K562 (cell line): Measurements from ENCODE around the gene RFX6. TPM values are rescaled to one million over a fixed set of nuclear protein-coding genes. Genes with fewer than 3 reads are reported as not detected.

ENCODE experiments used
- ATAC-seq: fragments of 200-7000 bp; cut with Tn5 transposase; 3 replicates; pipeline ENCODE4 v1.9.1; 2020; ENCODE audit warnings: moderate library complexity
- BruUV-seq: library from RNA; stranded (reverse); fragments of 400-500 nt; replicated peaks from 2 replicates; lab custom pipeline; 2021; lab: Mats Ljungman, UMichigan
- CTCF ChIA-PET: fragments of 300-600 bp; formaldehyde crosslinking; extraction: SDS; loops from one replicate; lab custom pipeline; 2021; ENCODE audit warnings: low intra/inter-chr PET ratio; lab: Yijun Ruan, JAX
- POLR2A ChIA-PET: fragments of 300-600, 350-650 bp; sonication (Branson Sonifier 250); formaldehyde crosslinking; extraction: SDS; loops from one replicate; lab custom pipeline; 2021; ENCODE audit warnings: antibody characterized with exemption, inconsistent platforms; lab: Yijun Ruan, JAX
- DNase-seq, 4 experiments: peaks; one replicate each; pipeline versions ENCODE4 v3.0.0 to v3.0.0-alpha.2; 2011 to 2018; ENCODE audit warnings: low spot score in 3 of 4, mixed read lengths in 3 of 4; ENCODE audit errors: extremely low read depth in 1 of 4
- FAIRE-seq: peaks from 2 replicates; lab custom pipeline; 2011; peaks lifted over from hg19 to GRCh38; lab: Jason Lieb, UNC
- H2AFZ ChIP-seq: 2 replicates; pipeline ENCODE4 v1.6.0; 2011; ENCODE audit warnings: low read depth, low read length, control low read depth, inconsistent platforms
- H3K27ac ChIP-seq: fragments of 200-600 bp; 3 replicates; pipeline ENCODE4 v1.8.0; 2011; ENCODE audit warnings: low read depth, mild to moderate bottlenecking, control low read depth, inconsistent platforms, low read length, moderate library complexity, mixed read lengths; ENCODE audit errors: extremely low read depth
- H3K27me3 ChIP-seq, 2 experiments: fragments of 300-600 bp in 1 of 2; 2 replicates in 1 of 2; 3 replicates in 1 of 2; pipeline versions ENCODE4 v1.6.0 to v1.8.0; 2011; ENCODE audit warnings: inconsistent platforms in 2 of 2, low read length in 2 of 2, mild to moderate bottlenecking in 1 of 2, mixed read lengths in 1 of 2, moderate library complexity in 1 of 2; ENCODE audit not compliant: control insufficient read depth in 2 of 2, insufficient read depth in 2 of 2
- H3K36me3 ChIP-seq: fragments of 300-600 bp; 3 replicates; pipeline ENCODE4 v1.8.0; 2011; ENCODE audit warnings: mild to moderate bottlenecking, low read length, inconsistent platforms; ENCODE audit not compliant: control insufficient read depth, insufficient read depth
- H3K4me1 ChIP-seq, 2 experiments: fragments of 200-600 bp in 1 of 2; replicated peaks in 1 of 2; 2 replicates in 1 of 2; 3 replicates in 1 of 2; pipeline versions ENCODE4 v1.5.1 to v1.8.0; 2011; ENCODE audit warnings: inconsistent platforms in 2 of 2, low read length in 2 of 2, mild to moderate bottlenecking in 1 of 2, mixed read lengths in 1 of 2, moderate library complexity in 1 of 2; ENCODE audit not compliant: control insufficient read depth in 2 of 2, insufficient read depth in 2 of 2
- H3K4me2 ChIP-seq: 2 replicates; pipeline ENCODE4 v1.6.1; 2011; ENCODE audit warnings: low read length, control low read depth, inconsistent platforms, mixed read lengths; ENCODE audit not compliant: insufficient read depth
- H3K4me3 ChIP-seq: fragments of 200-600 bp; sonication (generic), shearing (Covaris generic); 2 replicates; pipeline ENCODE4 v1.5.1; 2016; ENCODE audit warnings: control low read depth, inconsistent platforms
- H3K79me2 ChIP-seq: fragments of 200-600 bp; 3 replicates; pipeline ENCODE4 v1.8.0; 2011; ENCODE audit warnings: low read length, inconsistent platforms; ENCODE audit not compliant: control insufficient read depth, insufficient read depth
- H3K9ac ChIP-seq, 2 experiments: 2 replicates each; pipeline versions ENCODE4 v1.6.0 to v1.6.1; 2011; ENCODE audit warnings: low read depth in 2 of 2, low read length in 2 of 2, control low read depth in 1 of 2, inconsistent platforms in 1 of 2, mild to moderate bottlenecking in 1 of 2, mixed read lengths in 1 of 2; ENCODE audit not compliant: insufficient read depth in 1 of 2
- H3K9me1 ChIP-seq: one replicate; pipeline ENCODE4 v1.6.0; 2011; ENCODE audit warnings: inconsistent platforms, mild to moderate bottlenecking, low read length, moderate library complexity; ENCODE audit not compliant: control insufficient read depth, insufficient read depth
- H3K9me3 ChIP-seq: replicated peaks from 2 replicates; pipeline ENCODE4 v1.5.1; 2011; ENCODE audit warnings: low read depth, low read length, inconsistent platforms; ENCODE audit not compliant: control insufficient read depth, insufficient read depth
- H4K20me1 ChIP-seq: replicated peaks from 2 replicates; pipeline ENCODE4 v1.6.1; 2011; ENCODE audit warnings: low read length, inconsistent platforms, mixed read lengths; ENCODE audit not compliant: control insufficient read depth, insufficient read depth
- DNMT1 ChIP-seq: fragments of 450-650 bp; IDR thresholded peaks from 2 replicates; pipeline ENCODE4 v1.6.1; 2016; ENCODE audit warnings: antibody characterized with exemption, mild to moderate bottlenecking
- EZH2 ChIP-seq: IDR thresholded peaks from 2 replicates; pipeline ENCODE4 v1.6.1; 2012; ENCODE audit warnings: low read depth, mild to moderate bottlenecking, inconsistent platforms, low read length, borderline replicate concordance
- FOXM1 ChIP-seq, 2 experiments: fragments of 450-650 bp in 1 of 2; sonication (generic) in 1 of 2; formaldehyde crosslinking in 1 of 2; IDR thresholded peaks; 2 replicates each; pipeline versions ENCODE4 v1.6.1 to v1.9.0; 2017 to 2022; ENCODE audit warnings: low read depth in 2 of 2, mild to moderate bottlenecking in 2 of 2, missing genetic modification reagents in 1 of 2, moderate library complexity in 1 of 2
- HDAC8 ChIP-seq: fragments of 450-650 bp; IDR thresholded peaks from 2 replicates; pipeline ENCODE4 v1.6.1; 2016; ENCODE audit warnings: mild to moderate bottlenecking, missing genetic modification characterization, moderate library complexity, missing compliant biosample characterization
- JUN ChIP-seq, 2 experiments: sonication (generic) in 1 of 2; formaldehyde crosslinking in 1 of 2; IDR thresholded peaks; 2 replicates each; pipeline versions ENCODE4 v1.6.1 to v1.8.0; 2012 to 2022; ENCODE audit warnings: borderline replicate concordance in 2 of 2, mild to moderate bottlenecking in 2 of 2, improper control_type of control experiment in 1 of 2, low read depth in 1 of 2, low read length in 1 of 2, missing genetic modification reagents in 1 of 2
- L3MBTL2 ChIP-seq: fragments of 450-650 bp; IDR thresholded peaks from 2 replicates; pipeline ENCODE4 v1.6.1; 2016; ENCODE audit warnings: mild to moderate bottlenecking, moderate library complexity
- MYBL2 ChIP-seq, 2 experiments: fragments of 450-650 bp in 1 of 2; sonication (generic) in 1 of 2; formaldehyde crosslinking in 1 of 2; IDR thresholded peaks; 2 replicates each; pipeline versions ENCODE4 v1.6.1 to v1.8.1; 2017 to 2022; ENCODE audit warnings: borderline replicate concordance in 1 of 2, inconsistent platforms in 1 of 2, low read depth in 1 of 2, mild to moderate bottlenecking in 1 of 2, missing genetic modification reagents in 1 of 2, moderate library complexity in 1 of 2
- NFIX ChIP-seq: fragments of 250-450 bp; sonication (Bioruptor Pico); IDR thresholded peaks from 2 replicates; pipeline ENCODE4 v1.4.0; 2020; ENCODE audit warnings: low read depth, mild to moderate bottlenecking, moderate library complexity
- RAD21 ChIP-seq, 2 experiments: fragments of 250-450 bp in 1 of 2; fragments of 450-650 bp in 1 of 2; sonication (Bioruptor Pico) in 1 of 2; formaldehyde crosslinking in 1 of 2; IDR thresholded peaks in 1 of 2; conservative IDR thresholded peaks in 1 of 2; 2 replicates each; pipeline versions ENCODE4 v1.4.0 to v1.8.0; 2020 to 2022; ENCODE audit warnings: mild to moderate bottlenecking in 2 of 2, moderate library complexity in 1 of 2
- TBP ChIP-seq: optimal IDR thresholded peaks from 2 replicates; pipeline ENCODE3; 2011; ENCODE audit warnings: low read depth, low read length, improper control_type of control experiment
- ZKSCAN8 ChIP-seq: fragments of 200-800 bp; sonication (Bioruptor generic); IDR thresholded peaks from 2 replicates; pipeline ENCODE4 v1.6.1; 2016; ENCODE audit warnings: missing genetic modification characterization, missing compliant biosample characterization
- WGBS: fragments of 100-300 bp; shearing (Covaris generic); methylation state at CpG from one replicate; pipeline ENCODE4 v1.1.6; 2016; ENCODE audit warnings: low coverage, mixed read lengths; ENCODE audit not compliant: insufficient coverage; ENCODE audit errors: missing lambda C conversion rate; 5-methylcytosine and 5-hydroxymethylcytosine counted together
- in situ Hi-C: fragments of 300-500 bp; cut with MboI; formaldehyde crosslinking; loops from 4 replicates; pipeline ENCODE4 v1.15.0; 2018; ENCODE audit warnings: inconsistent platforms, mixed read lengths
- intact Hi-C: fragments of 100-400 bp; cut with micrococcal nuclease; formaldehyde crosslinking; loops from 2 replicates; pipeline ENCODE4 v1.14.2; 2022
- polyA plus RNA-seq, 8 experiments: library from polyadenylated mRNA; depleted of rRNA in 4 of 8; stranded (reverse) in 5 of 8; unstranded in 3 of 8; fragments of >200 nt; fragmentation: Nextera tagmentation in 2 of 8; fragmentation: Illumina TruSeq in 1 of 8; extraction: Ambion mirVana in 2 of 8; extraction: Trizol in 1 of 8; gene quantifications; 2 replicates each; pipeline versions ENCODE4 v1.2.1 to v1.2.3, GENCODE V29; 2011 to 2014; ENCODE audit warnings: inconsistent platforms in 1 of 8, missing spikeins in 1 of 8
- total RNA-seq, 7 experiments: library from RNA; depleted of rRNA in 6 of 7; stranded (reverse); fragments of >200 nt in 6 of 7; fragmentation: Illumina TruSeq in 2 of 7; extraction: Trizol in 2 of 7; gene quantifications; 2 replicates each; pipeline versions ENCODE4 v1.2.1 to v1.2.3, GENCODE V29; 2011 to 2021; ENCODE audit warnings: low replicate concordance in 1 of 7
- TF ChIP-seq, protein P1 (sequence below): sonication (generic); formaldehyde crosslinking; IDR thresholded peaks from 2 replicates; pipeline ENCODE4 v1.8.0; 2023; ENCODE audit warnings: mild to moderate bottlenecking, missing genetic modification reagents
- TF ChIP-seq, protein P2 (sequence below): sonication (generic); formaldehyde crosslinking; IDR thresholded peaks from 2 replicates; pipeline ENCODE4 v1.8.0; 2023; ENCODE audit warnings: mild to moderate bottlenecking, missing genetic modification reagents

Gene RFX6
- total and polyA plus RNA-seq, 9 of the 15 experiments (the other 6 are each of a cell fraction or from before 2014, with no cell fraction given), result not detected

DNA sequence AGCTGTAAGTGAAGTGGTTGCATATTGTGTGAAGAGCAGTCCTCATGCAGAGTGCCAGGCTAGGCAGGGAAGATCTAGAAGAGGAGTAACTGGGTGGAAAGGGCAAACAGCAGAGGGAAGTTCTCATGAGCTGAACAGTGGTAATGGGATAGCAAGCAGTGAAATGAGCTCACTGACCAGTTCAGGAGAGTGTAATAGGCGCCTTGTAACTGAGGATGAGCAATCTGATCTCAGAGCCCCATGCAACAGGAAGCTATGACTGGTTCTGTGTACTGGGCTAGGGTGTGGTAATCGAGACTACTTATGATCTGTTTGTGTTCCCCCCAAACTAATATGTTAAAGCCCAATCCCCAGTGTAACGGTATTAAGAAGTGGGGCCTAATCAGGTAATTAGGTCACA is 98.6 kb downstream of the RFX6 start:
- intact Hi-C loops, result loop anchor here (10.0 kb wide), 2 partner anchors 309 to 469 kb away; no protein-coding TSS in a partner anchor
- no peaks in the 10 kb centered on the region for H3K27me3 ChIP-seq
- no peaks in the 10 kb centered on the region for H3K9me3 ChIP-seq
- no peak for FAIRE-seq
- H3K36me3 ChIP-seq, result no peaks in the 10 kb centered on the region
- TF ChIP-seq HDAC8 (tag) (no peak), EZH2 (no peak), DNMT1 (no peak), ZKSCAN8 (CRISPR knock-in tag) (no peak), JUN (IDR thresholded peaks at IDR 0.05; ENCODE audit: borderline replicate concordance, low read depth, low read length) (no peak), JUN (CRISPR knock-in tag; IDR thresholded peaks at IDR 0.05; ENCODE audit: borderline replicate concordance) (no peak), FOXM1 (IDR thresholded peaks at IDR 0.05; ENCODE audit: low read depth) (no peak), FOXM1 (CRISPR knock-in tag; IDR thresholded peaks at IDR 0.05; ENCODE audit: low read depth) (no peak), TBP (no peak), RAD21 (CRISPR knock-in tag; conservative IDR thresholded peaks at IDR 0.05 in 1 of 2, IDR thresholded peaks at IDR 0.05 in 1 of 2) (no peak), MYBL2 (IDR thresholded peaks at IDR 0.05; ENCODE audit: low read depth) (no peak), MYBL2 (CRISPR knock-in tag; IDR thresholded peaks at IDR 0.05; ENCODE audit: borderline replicate concordance) (no peak), L3MBTL2 (no peak), NFIX (CRISPR knock-in tag) (no peak)
- TF ChIP-seq, protein P1, sequence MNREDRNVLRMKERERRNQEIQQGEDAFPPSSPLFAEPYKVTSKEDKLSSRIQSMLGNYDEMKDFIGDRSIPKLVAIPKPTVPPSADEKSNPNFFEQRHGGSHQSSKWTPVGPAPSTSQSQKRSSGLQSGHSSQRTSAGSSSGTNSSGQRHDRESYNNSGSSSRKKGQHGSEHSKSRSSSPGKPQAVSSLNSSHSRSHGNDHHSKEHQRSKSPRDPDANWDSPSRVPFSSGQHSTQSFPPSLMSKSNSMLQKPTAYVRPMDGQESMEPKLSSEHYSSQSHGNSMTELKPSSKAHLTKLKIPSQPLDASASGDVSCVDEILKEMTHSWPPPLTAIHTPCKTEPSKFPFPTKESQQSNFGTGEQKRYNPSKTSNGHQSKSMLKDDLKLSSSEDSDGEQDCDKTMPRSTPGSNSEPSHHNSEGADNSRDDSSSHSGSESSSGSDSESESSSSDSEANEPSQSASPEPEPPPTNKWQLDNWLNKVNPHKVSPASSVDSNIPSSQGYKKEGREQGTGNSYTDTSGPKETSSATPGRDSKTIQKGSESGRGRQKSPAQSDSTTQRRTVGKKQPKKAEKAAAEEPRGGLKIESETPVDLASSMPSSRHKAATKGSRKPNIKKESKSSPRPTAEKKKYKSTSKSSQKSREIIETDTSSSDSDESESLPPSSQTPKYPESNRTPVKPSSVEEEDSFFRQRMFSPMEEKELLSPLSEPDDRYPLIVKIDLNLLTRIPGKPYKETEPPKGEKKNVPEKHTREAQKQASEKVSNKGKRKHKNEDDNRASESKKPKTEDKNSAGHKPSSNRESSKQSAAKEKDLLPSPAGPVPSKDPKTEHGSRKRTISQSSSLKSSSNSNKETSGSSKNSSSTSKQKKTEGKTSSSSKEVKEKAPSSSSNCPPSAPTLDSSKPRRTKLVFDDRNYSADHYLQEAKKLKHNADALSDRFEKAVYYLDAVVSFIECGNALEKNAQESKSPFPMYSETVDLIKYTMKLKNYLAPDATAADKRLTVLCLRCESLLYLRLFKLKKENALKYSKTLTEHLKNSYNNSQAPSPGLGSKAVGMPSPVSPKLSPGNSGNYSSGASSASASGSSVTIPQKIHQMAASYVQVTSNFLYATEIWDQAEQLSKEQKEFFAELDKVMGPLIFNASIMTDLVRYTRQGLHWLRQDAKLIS (CRISPR knock-in tag), result no peak
- TF ChIP-seq, protein P2, sequence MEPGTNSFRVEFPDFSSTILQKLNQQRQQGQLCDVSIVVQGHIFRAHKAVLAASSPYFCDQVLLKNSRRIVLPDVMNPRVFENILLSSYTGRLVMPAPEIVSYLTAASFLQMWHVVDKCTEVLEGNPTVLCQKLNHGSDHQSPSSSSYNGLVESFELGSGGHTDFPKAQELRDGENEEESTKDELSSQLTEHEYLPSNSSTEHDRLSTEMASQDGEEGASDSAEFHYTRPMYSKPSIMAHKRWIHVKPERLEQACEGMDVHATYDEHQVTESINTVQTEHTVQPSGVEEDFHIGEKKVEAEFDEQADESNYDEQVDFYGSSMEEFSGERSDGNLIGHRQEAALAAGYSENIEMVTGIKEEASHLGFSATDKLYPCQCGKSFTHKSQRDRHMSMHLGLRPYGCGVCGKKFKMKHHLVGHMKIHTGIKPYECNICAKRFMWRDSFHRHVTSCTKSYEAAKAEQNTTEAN (CRISPR knock-in tag), result no peak
- H3K4me3 ChIP-seq, result no peak overlapping the region
- no peaks in the 10 kb centered on the region for H4K20me1 ChIP-seq
- ChIA-PET CTCF (no interaction called here), POLR2A (no interaction called here)
- H3K4me1 ChIP-seq, result no peaks in the 10 kb centered on the region
- ATAC-seq, result 0 out of 3 replicates have a peak, but pooled peaks have one; percentile 31
- H3K9me1 ChIP-seq, result no peaks in the 10 kb centered on the region
- no peak overlapping the region for H3K9ac ChIP-seq
- 0% methylated on average over 3 of the region's 3 CpGs for WGBS
- H3K4me2 ChIP-seq, result no peak overlapping the region
- BruUV-seq, result no TSS peak
- DNase-seq, result no peak
- H3K79me2 ChIP-seq, result no peaks in the 10 kb centered on the region
- H3K27ac ChIP-seq, result no peak overlapping the region
- in situ Hi-C loops, result no loop called here
- H2AFZ ChIP-seq, result no peak overlapping the region
